Activated effector memory CD4-positive, alpha-beta T cell treated with Interleukin-2 at 50 U/mL for 16 hours (primary cell): ENCODE results near the gene MOB1A.
"Not testable (repeated sequence)": the region's sequence is repeated elsewhere in the genome, so short reads cannot be mapped to it uniquely, and the experiment has no call there.

Experiments used
- DNase-seq: peaks from one replicate; pipeline ENCODE4 v3.0.0-alpha.2; 2020

The MOB1A gene

DNA sequence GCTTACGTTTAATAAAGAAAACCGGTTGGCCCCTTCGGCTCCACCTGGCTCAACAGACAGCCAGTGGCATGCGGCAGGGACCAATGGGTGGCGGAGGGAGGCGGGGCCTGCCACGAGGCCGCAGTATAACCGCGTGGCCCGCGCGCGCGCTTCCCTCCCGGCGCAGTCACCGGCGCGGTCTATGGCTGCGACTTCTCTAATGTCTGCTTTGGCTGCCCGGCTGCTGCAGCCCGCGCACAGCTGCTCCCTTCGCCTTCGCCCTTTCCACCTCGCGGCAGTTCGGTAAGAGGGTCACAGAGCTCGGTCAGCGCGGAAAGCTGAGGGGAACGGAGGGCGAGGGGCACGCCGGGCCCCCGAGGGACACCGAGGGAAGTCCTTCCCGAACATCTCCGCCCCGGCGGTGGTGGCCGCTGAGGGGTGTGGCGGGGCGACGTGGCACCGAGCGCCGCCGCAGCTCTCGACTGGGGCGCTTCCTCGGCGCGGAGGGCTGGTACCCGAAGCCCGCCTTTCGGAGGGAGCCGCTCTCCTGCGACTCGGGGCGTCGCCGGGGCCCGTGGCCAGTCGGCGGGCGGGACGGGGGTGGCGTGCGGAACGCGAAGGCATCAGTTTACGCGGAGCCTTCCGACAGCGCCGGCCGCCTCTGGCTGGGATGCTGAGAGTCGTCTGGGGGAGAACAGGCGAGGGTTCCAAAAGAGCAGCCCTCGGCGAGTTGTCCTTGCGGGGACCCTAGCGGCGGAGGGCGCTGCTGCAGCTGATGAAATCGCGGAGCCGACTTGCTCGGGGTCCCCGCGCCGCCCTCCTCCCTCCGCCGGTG lies 20.0 kb upstream of the MOB1A start, which contains the start of gene MTHFD2:
MTHFD2 (plus strand) TSS at position 155 of the 814 bp plus-strand sequence; CDS start at position 182, 27 bp downstream.
- peak; percentile 84 for DNase-seq

DNA sequence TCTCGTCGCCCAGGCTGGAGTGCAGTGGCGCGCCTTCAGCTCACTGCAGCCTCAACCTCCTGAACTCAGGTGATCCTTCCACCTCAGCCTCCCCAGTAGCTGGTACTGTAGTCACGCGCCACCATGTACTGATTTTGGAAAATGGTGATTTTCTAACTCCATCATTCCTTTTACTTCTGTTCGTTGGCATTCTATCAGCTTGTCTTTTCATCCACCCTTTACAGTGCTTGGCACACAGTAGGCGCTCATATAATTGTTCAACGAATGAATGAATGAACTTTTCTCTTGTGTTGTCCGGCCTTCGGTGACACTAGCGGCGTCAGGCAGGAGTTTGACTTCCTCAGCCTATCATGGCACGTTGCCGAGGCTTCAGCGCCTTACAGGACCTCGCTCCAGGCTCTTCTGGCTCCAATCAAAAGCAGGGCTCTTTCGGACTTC lies 19.4 kb upstream of the MOB1A start:
- no peak for DNase-seq

DNA sequence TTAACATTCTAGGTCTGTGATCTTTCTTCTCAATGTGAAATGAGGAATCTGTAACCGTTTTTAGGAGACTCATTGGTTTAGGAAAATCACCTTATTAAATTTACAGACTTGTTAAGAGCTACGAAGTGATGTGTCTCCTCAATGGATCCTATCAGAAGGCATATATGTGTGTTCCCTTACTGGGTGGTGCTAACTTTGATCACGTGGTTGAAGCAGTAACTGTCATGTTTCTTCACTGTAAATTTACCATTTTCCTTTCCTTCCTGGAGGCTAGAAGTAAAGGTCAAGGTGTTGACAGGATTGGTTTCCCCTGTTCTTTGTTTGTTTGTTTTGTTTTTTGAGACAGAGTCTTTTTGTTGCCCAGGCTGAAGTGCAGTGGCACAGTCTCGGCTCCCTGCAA lies 18.4 kb upstream of the MOB1A start:
- DNase-seq, result no peak

DNA sequence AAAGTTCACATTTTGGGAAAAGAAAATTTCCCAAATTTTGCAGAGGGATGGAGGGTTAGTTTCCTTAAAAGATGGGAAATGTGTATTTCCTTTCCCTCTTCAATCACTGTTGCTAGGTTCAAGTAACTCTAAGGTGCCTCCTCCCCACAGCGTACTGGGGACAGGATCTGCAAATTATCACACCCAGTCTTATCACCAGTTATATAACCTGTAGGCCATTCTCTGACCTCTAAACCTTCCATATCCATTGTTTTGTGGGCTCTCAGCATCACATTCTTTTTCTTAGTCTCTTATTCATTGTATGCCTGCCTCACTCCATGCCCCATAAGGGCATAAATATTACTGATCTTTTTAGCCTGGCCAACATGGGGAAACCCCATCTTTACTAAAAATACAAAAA lies 16.1 kb upstream of the MOB1A start:
- DNase-seq, result no peak

DNA sequence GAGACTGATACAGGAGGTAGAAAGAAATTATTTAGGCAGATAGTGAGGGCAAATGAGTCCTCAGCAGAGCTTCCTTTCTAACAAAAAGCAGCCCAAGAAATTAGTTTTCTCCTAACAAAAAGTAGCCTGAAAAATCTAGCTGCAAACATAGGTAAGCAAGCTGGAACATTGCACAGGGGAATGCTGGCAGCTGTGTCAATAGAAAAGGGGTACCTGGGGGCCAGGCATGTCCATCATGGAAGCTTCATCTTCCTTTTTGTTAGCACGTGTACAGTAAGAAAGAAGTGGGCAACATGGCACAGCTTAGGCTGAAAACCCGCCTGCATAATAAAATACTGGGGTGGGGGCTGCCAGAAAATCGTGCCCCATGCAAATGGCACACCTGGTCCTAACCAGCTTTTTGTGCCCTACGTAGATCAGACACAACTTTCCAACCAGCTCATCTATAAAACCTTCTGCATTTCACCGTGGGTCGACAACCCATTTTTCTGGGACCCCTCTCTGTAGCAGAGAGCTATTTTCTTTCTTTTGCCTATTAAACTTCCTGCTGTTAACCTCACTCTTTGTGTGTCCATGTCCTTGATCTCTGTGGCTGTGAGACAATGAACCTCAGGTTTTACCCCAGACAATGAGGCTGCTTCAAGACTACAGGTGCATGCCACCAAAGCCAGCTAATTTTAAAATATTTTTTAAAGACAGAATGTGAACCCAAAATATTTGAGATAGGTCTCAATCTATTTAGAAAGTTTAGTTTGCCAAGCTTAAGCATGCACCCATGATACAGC lies 13.1 kb upstream of the MOB1A start:
- DNase-seq, result no peak

DNA sequence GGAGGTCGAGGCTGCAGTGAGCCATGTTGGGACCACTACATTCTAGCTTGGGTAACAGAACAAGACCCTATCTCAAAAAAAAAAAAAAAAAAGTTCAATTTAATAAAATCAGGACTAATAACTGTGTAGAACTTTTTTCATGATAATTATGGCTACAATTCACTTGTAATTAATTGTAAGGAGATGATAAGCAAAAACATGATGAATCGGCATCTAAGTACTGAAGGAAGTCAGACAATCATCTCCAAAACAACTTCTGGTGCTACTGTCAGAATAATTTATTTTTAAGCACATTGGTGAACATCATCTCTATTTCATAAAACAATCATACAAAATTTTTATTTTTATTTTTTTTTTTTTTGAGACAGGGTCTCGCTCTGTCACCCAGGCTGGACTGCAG lies 10.0 kb upstream of the MOB1A start:
- no peak for DNase-seq

DNA sequence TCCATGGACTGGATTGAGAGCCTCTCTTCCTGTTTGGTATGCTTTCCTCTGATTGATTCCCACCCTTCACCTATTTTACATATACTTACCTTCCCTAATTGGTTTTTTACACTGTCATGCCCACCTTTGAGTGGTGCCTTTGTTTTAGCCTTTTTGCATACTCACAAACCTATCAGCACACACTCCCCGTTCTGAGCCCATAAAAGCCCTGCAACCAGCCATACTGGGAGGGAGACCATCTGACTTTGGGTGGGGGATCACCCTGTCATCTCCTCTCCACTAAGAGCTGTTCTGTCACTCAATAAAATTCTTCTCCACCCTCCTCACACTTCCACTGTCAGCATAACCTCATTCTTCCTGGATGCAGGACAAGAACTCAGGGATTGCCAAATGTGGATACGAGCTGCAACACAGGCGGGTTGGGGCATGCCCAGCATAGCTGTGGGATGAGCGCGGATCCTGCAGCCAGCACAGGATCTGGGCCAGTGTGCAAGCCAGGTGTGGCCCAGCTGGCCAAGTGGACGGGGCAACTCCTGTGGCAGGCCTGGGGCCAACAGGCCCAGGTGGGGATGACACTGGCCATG lies 9.4 kb upstream of the MOB1A start:
- DNase-seq, result no peak

DNA sequence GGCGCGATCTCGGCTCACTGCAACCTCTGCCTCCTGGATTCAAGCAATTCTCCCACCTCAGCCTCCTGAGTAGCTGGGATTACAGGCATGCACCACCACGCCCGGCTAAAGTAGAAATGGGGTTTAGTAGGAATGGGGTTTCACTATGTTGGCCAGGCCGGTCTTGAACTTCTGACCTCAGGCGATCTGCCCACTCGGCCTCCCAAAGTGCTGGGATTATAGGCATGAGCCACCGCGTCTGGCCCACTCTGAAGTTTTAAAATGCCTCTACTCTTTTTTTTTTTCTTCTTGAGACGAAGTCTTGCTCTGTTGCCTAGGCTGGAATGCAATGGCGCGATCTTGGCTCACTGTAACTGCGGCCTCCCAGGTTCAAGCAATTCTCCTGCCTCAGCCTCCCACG lies 8.0 kb upstream of the MOB1A start:
- not testable (repeated sequence) for DNase-seq

DNA sequence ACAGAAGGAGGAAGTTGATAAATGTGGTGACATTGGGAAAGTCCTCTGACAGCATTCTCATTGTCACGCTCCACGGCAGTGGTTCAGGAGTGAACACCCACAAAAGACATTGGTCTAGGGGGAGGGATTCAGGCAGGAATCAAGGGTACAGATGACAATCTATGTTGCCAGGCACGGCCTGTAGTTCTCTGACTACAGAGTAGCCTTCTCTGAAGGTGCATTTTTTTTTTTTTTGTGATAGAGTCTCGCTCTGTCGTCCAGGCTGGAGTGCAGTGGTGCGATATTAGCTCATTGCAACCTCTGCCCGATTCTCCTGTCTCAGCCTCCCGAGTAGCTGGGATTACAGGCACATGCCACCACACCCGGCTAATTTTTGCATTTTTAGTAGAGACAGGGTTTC lies 7.4 kb upstream of the MOB1A start:
- no peak for DNase-seq

DNA sequence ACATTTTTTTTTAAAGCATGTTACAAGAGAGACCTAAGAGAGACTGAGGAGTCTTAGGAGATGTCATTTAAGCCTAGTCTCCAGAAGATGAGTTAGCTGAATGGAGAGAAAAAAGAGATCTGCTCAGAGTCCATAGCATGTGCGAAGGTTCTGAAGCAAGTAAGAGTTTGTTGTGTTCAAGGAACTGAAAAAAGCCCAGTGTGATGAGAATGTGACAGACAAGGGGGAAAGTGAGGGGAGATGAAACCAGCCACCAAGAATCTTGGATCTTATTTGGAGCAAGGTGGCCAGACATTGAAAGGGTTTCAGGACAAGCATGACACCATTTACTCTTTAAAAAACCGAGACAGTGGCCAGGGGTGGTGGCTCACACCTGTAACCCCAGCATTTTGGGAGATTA lies 5.2 kb upstream of the MOB1A start:
- no peak for DNase-seq

DNA sequence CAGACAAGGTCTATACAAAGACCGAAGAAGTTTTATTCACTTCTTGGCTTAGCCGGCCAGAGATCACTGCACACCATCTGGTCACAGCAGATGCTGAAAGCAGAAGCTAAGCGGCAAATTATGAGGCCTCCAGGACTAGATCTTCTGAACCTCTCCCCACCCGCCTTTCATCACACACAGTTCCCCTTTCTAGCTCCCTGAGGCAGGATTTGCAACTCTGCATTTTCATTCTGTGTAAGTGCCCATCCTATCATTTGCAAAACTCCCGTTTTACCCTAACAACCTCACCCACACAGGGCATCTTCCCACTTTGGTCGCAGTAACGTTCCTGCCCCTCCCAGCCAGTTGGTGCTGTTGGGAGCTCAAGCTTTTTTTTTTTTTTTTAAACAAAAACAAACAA lies 3.1 kb upstream of the MOB1A start:
- no peak for DNase-seq

DNA sequence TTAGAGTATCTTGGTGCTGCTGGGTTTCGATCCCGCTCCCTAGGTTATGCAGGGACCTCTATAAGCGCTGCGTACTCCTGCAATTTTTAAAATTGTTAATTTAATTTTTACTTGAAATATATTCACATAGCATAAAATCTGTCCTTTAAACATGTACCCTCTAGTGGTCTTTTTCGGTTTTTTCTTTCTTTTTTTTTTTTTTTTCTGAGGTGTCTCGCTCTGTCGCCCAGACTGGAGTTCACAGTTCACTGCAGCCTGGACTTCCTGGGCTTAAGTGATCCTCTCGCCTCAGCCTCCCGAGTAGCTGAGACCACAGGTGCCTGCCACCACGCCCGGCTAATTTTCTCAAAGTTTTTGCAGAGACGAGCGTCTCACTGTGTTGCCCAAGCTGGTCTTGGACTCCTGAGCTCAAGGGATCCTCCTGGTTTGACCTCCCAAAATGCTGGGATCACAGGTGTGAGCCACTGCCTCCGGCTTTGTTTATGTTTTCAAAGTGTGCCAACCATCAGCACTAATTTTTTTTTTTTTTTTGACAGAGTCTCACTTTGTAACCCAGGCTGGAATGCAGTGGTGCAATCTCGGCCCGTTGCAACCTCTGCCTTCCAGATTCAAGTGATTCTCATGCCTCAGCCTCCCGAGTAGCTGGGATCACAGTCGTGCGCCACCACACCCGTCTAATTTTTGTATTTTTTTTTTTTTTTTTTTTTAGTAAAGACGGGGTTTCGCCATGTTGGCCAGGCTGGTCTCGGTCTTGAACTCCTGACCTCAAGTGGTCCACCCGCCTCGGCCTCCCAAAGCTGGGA lies 585 bp upstream of the MOB1A start:
- DNase-seq, result no peak

DNA sequence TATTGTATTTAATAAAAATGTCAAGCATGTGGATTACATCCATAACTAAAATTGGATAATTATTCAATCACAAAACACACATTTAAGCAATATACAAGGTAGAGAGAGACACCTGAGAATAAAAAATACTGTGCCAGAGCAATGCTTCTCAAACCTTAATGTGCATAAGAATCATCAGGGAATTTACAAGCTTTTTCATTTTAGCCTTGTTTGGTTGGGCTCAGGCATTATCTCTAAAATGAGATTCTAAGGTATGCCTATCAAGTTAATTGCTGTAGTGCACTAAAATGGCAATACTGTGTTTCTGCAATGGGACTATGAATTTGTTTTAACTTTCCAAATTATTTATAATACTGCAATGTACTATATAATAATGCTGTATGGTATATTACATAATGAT lies 983 bp downstream of the MOB1A start:
- DNase-seq, result no peak

DNA sequence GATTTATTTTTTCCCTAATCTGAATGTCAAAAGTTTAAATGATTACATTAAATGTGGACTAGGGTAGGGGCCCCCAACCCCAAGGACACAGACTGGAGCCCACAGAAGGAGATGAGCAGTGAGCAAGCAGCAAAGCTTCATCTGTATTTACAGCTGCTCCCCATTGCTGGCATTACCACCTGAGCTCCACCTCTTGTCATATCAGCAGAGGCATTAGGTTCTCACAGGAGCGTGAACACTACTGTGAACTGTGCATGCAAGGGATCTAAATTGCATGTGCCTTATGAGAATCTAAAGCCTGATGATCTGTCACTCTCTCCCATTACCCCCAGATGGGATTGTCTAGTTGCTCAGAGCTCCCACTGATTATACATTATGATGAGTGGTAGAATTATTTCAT lies 3.8 kb downstream of the MOB1A start:
- DNase-seq, result no peak

DNA sequence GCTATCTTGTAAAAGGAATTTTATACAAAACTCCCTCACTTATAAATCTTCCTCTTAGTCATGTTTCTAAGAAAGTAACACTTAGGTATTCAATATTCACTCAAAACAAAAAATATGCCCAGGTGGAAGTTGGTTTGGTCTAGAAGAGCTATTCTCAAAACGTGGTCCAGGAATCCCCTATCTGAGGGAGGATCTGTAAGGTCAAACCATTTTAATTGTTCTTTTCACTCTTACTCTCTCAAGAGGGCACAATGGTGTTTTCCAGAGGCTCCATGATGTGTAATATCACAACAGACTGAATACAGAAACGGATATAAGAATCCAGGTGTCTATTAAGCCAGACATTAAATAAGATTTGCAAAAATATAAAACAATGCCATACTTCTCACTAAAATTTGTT lies 9.9 kb downstream of the MOB1A start:
- no peak for DNase-seq

DNA sequence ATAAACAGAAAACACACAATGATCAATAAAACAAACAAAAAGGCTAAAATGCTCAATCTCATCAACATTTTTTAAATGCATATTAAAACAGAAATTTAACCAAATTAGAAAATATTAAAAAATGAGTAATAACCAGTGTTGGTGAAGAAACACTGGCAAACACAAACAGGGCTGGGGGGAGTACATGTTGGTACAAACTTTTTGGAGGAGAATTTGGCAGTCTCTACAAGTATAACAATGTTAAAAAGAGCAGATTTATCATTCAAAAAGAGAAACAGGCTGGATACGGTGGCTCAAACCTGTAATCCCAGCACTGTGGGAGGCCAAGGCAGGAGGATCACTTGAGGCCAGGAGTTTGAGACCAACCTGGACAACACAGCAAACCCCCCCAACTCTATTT lies 13.9 kb downstream of the MOB1A start:
- no peak for DNase-seq

DNA sequence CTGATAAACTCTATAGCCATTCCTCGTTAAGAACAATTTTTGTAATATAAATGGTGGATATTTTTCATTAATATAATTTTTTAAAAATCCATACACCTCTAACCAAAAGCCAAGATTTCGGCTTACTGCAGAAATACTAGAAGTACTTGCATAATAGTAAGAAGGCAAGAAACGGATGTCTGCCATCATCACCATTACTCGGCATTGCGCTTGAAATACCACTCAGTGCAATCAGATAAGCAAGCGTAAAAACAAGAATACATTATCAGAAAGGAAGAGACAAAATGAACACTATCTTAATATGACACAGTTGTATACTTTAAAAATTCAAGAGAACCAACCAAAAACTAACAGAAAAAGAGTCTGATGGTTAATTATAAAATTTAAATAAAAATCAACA lies 15.7 kb downstream of the MOB1A start:
- DNase-seq, result no peak

DNA sequence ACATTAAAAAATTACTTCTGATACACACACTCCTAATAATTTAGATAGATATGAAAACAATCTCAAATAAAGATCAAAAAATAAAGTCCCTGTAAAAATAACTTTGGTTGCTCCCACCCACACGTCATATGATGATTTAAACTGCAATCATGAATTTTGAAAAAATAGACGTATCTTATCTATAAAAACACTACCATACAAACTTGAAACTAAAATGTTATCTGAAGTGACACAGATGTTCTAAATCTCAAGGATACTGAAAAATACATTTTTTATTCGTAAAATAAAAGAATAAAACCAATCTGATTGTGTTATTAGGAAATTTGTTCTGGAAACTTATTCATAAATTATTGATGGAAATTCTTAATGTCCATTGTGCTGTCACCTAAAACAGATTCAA lies 22.8 kb downstream of the MOB1A start:
- no peak for DNase-seq

DNA sequence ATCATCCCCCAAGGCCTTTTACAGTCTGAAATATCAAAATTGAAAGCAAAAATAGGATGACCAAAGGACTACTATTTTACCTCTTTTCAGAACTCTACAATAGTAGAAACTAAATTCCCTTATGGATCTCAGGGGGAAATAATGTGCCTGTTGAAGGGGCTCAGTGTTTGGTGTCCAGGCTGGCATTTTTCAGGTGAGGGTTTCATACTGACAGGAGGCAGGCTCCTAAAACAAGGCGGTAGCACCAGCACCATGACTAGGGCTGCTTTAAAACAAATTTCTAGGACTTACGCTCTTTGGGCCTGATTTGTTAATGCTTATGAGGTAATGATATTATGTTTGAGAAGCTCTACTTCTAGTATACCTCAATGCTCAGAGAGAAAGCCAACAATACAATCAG lies 25.7 kb downstream of the MOB1A start:
- DNase-seq, result no peak

DNA sequence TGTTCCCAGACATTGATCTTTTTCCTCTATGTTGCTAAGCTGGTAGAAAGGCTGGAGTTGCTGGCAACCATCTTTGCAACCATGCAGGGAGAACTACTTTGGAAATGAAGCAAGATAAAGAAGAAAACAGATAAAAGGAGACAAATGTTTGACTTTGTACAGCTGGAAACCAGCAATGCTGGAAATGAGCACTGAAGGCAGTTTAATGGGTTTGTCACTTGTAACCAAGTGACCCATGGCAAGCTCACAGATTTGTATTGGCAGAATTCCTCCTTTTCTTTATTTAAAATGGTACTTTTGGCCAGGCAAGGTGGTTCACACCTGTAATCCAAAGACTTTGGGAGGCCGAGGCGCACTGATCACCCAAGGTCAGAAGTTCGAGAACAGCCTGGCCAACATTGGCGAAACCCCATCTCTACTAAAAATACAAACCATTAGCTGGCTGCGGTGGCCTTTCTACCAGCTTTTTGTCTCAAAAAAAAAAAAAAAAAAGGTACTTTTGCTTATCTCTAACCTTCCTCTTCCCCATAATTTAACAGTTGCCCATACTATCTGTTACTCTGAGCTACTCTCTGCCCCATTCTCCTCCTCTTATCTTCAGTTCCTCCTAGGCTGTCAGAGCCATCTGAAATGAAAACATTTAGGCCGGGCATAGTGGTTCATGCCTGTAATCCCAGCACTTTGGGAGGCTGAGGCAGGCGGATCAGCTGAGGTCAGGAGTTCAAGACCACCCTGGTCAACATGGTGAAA lies 28.9 kb downstream of the MOB1A start:
- no peak for DNase-seq

DNA sequence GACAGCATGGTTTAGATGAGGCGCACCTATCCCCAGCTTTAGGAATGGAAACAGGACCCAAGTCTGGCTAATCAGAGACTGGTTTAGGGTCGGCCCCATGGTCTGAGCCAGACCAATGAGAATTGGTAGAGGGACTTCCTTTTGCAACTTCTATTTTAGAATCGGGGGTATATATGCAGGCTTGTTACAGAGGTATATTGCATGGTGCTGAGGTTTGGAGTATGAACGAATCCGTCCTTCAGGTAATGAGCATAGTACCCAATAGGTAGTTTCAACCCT lies 29.5 kb downstream of the MOB1A start:
- no peak for DNase-seq

DNA sequence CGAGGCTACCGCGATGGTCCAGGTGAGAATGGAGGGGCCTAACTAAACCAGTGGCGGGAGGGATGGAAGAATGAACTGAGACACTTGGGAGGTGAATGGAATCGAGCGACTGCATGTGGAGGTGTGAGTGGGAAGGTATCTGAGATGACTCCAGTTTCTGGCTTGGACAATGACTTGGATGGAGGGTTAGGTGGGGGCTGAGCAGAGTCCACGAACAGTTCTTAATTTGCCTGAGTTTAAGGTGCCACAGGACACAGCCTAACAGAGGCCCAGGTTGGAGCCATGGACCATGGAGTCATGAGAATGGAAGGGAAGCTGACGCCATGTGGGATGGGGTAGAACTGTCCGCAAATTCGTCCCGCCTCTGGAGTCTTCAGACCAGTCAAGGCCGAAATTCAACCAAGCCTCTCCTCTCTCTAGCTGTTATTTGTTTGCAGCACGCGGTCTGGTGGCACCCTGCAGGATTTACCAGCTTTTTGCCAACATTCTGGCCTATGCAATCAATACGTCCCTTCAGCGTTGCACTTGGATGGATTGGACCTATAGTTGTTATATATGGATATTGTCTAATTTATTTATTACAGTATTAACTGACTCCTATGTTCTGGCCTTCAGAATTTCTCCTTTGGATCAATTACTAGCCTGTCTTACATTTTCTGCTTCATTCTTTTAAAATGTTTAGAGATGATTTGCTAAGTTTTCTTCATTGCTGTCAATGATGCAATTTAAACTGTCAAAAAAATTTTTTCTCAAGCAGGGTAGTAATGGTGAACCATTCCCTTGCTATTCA lies 30.0 kb downstream of the MOB1A start:
- DNase-seq, result no peak
